NCI-H1417 treated with DMSO at 0.1 percent for 48 hours (cell line): ENCODE results near the gene PRPS2.
A peak's percentile ranks its signal among the peaks of the same experiment; 100 is the strongest.

ENCODE experiments used
- DNase-seq: peaks from one replicate; lab custom pipeline; 2025; lab: John Stamatoyannopoulos, UW

Gene PRPS2

DNA sequence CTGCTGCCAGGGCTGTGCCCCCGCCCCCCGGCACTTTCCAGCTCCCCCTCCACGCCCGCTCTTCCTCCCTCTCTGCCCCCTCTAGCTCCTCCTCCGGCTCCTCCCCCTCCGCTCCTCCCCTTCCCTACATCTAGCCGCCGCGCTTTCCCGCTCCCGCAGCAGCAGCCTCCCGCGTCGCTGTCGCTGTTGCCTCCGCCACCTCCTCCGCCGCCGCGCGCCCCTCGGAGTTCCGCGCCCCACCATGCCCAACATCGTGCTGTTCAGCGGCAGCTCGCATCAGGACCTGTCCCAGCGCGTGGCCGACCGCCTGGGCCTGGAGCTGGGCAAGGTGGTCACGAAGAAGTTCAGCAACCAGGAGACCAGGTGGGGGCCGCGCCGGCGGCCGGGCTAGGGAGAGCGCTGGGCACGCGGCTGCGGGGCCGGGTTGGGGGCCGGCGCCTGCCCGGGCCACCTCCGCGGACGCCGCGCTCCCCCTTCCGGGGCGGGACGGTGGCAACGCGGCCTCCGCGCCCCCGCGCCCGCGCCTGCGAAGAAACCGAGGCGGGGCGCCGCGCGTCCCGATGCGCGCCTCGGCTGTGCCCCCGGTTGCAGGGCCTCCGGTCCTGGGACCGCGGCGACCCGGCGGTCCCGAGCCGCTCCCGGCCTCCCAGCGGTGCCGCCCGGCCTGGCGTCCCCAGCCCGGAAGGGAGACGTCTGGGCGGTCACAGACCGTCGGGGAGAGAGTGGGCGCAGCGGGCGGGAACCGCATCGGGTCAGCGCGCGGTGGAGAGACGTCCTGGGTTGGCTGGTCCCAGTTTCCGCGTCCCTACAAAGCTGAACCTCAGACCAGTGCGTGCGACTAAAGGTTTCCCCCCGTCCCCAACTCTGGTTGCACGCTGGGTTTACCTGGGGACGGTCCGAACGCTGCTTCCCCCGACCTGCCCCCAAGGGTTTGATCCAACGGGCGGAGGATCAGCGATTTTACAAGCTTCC lies at the start of gene PRPS2:
Gene PRPS2, plus strand, starts transcription at position 156 of the 972 bp plus-strand sequence. Its CDS starts 86 bp downstream, at position 242.
- peak; percentile 20 for DNase-seq

DNA sequence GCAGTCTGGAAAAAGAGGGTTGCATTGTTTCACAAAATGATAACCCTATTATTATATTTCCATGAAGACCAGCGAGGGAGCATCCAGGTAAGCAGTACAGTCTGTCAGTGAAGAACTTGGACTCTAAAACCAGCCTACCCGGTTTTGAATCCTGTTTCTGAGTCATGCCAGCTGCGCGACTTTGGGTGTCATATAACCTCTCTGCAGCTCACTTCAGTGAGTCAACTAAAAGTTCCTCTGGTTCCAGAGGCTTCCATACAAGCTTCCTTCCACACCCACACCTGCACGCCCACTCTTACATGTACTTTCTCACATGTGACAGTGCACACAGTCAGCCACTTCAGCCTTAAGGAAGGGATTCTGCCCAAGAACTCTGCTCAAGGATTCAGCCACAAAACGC lies 49.8 kb upstream of the PRPS2 start:
- DNase-seq = no peak

DNA sequence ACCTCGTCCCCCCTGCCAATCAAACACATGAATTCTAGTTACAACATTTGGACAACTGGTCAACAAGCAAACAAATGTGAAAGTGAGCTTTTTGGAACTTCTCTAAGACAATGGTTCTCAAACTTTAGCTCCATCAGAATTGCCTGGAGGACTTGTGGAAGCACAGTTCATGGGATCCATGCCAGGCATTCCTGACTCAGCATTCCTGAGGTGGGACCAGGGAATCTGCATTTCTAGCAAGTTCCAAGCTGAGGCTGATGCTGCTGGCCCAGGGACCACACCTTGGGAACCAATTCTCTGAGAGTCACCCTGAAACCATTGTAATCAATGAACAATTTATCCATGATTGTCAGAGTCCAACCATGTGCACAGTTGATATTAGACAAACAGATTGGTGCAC lies 43.8 kb upstream of the PRPS2 start:
- DNase-seq = no peak

DNA sequence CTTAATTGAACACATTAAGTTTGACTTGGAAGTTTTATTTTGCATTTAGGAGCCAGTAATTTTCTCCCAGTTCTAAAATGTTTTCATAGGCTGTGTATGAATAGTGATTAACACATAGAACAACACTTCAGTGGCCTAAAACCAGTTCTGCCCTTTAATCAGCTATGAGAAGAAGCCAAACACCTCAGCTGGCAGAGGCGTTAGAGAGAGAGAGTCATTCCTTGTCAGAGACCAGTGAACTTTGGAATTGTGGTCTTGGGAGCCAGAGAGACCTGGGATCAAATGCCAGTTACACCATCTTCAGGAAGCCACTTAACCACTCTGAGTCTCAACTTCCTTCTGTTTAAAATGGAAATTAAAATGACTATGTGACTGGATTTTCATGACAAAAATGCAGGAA lies 39.3 kb upstream of the PRPS2 start:
- DNase-seq = no peak

DNA sequence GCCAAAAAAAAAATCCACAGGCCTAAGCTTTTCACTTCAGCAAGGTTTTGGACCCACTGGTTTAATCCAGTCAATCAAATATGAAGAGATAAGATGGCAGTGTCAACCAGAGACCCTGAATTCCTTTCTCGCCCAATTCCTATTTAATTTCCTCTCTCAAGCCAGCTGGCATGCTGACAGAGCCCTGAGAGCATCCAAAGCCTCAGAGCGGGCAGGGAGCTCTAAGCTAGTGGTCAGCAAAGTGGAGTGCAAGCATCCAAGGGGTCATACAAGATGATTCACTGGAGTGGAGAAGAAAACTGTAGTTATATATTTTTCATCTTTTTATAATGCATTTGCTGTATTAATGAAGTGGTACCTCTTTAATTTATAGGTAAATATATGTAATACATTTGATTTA lies 37.8 kb upstream of the PRPS2 start:
- DNase-seq = no peak

DNA sequence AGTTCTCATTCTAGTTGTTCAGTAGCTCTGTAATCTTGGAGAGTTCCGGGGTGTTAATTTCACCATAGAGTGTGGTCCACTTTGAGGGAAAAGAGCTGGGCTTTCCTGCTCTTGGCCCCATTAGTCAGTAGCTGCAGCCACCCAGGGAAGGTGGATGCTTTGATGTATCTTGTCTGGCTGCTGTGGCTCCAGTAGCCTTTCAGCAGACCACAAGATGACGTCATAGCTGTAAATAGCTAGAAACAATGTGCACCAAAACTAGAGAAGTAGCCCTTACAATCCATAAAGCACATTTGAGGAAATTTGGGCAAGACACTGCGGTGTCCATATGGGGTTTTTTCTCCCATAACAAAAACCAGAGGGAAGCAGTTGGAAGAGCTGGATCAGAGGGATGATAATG lies 32.9 kb upstream of the PRPS2 start:
- DNase-seq = no peak

DNA sequence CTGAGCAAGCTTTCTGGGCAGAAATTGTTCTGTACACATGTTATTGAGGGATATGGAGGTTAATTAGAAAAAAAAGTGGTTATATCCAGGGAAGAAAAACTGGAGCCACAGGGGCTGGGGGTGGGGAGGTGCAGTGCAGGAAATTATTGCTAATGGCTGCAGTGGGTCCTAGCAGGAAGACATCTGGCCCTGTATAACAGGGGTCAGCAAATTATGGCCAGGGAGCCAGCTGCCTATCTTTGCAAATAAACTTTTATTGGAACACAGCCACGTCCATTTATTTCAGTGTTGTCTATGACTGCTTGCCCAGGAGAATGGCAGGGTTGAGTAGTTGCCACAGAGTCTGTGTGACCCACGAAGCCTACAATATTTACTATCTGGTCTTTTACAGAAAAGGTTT lies 23.4 kb upstream of the PRPS2 start:
- DNase-seq = no peak

DNA sequence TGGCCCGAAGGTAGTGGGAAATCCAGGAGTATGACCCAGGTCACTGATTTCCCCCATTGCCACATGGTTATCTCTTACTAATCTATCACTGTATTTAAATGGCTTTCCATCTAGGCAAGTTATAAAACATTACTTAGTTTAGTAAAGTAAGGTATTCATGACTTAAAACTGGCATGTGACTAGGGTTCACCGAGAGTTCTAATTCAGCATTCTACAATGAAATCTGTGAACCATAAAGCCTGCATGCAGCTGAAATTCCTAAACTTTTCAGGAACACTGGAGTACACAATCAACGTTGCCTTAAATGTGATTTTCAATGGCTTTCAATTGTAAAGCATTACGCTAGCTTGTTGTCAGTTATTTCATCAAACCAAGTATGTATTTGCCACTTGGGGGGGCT lies 22.7 kb upstream of the PRPS2 start:
- no peak for DNase-seq

DNA sequence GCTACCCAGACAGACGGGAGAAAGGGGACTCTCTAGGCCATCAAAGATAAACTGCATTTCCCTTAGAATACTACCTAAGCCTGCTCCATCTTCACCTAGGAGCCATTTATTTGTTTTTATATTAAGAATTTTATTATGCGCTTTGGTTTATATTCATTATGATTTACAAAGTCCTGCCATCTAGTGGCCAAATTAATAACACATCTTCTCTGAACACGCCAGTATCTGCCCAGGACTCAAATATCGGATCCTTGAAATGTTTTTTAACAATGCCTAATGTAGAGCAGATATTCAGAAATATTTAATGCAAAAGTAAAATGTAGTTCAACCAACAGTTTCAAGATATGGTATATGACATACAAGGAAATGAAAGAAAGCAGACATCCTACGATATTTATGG lies 20.8 kb upstream of the PRPS2 start:
- DNase-seq = peak; percentile 26

DNA sequence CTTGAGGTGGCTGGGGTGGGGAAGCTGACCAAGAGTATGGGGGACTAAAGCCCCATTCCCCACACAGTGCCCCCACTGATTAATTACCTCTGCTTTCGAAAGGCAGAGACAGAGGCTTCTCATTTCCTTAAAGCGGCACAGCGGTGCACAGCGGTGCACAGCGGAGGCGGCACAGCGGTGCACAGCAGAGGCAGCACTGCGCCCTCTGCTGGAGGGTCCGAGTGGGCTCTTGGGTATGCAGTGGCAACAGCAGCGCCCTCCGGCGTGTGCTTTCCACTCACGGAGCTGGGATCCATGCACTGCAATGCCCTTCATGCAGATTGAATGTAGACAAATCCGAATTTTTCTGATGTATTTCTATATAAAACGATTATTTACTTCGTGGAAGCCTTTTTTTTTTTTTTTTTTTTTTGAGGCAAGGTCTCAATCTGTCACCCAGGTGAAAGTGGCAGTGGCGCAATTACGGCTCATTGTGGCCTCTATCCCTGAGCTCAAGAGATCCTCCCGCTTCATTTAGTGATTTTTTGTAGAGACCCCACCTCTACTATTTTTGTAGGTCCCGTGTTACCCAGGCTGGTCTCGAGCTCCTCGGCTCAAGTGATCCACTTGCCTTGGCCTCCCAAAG lies 19.7 kb upstream of the PRPS2 start:
- DNase-seq = no peak

DNA sequence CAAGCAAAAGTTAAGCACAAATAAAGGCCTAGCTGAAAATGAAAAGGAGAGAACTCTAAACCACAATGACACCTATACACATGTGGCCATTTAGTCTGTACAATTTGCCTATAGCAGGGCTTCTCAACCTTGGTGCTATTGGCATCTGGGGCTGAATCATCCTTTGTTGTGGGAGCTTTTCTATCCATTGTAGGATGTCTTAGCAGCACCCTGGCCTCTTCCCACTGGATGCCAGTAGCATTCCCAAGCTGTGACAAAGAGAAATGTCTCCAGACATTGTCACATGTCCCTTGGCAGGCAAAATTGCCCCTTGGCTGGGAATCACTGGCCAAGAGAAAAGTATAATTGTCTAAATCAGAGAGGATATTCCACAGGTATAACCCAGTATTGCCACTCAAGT lies 13.5 kb upstream of the PRPS2 start:
- no peak for DNase-seq

DNA sequence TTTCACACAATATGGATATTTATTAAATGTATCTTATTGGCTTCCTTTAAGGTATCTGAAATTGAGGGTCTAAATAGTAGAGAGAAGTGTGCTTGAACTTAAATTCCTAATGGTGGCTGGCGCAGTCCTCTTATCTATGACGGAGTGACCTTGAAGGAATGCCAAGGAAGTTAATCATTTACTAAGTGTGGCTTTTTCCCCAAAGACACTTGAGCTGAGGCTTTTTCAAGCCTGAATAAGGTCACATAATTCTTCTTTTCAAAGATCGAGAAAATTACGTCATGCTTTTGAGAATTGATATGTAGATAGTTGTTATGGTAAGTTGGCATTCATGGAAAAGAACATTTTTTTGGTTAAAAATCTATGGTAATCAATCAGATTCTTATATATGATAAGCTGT lies 11.7 kb upstream of the PRPS2 start:
- DNase-seq = no peak

DNA sequence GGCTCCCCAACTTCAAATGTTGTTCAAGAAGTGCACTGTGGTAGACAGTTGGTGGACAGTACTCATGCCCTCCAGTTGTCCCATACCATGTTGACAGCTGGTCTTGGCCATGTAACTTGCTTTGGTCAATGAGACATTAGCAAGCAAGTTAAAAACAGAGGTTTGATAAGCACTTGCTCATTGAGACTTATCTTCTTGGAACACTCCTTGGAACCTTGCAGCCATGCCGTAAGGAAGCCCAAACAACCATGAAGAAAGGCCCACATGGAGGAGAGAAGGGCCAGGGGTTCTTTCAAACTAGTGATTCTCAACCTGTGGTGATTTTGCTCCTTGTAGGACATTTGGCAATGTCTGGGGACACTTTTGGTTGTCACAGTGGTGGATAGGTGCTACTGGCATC lies 2.6 kb upstream of the PRPS2 start:
- DNase-seq = no peak

DNA sequence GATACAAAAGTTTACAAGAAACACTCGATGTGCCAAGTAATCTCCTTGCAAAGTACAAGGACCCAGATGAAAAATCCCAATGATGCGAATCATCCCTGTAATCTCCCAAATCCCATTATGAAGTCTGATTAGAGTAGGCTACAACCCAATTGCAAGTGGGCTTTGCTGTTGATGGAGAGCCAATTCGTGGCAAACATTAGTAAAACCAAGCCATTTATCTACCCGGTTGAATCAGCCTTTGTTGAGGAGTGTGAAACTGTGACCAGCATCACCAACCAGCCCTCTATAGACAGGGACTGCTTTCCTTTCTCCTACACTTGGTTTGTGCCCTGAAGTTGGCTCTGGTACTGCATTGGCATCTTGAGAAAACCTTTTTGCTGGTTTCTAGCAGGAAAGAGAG lies 1.2 kb upstream of the PRPS2 start:
- no peak for DNase-seq

DNA sequence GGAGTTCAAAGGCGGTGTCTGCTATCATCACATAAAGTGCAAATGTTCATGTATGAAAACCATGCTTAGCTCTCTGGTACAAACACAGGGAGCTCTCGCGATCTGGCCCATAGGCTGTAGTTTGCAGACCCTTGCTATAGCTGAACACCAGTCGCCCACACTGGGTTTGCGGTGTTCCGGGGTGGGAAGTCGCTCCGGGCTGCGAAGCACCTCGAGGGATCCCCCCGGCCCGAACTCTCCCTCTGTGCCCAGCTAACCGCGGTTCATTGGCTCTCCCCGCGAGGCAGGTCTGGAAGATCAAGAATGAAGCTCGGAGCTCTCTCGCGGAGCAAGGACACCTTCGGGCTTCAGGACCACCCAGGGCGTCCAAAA lies 341 bp upstream of the PRPS2 start:
- DNase-seq = no peak

DNA sequence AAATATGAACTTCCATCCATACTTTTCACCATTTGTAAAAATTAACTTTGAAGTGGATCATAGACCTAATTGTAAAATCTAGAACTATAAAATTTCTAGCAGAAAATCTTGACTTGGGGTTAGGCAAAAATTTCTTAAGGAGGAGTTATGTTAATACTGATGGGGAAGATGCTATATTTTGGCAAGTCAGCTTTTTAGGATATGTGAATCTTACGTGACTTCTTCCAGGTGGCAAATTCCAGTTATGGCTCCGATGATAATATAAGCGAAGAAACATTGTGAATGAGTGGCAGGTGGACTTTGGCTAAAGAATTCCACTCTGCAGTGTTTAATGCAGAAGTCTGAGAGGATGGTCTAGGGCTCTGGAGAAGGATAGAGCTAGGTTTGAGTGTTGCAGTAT lies 1.5 kb downstream of the PRPS2 start:
- DNase-seq = no peak

DNA sequence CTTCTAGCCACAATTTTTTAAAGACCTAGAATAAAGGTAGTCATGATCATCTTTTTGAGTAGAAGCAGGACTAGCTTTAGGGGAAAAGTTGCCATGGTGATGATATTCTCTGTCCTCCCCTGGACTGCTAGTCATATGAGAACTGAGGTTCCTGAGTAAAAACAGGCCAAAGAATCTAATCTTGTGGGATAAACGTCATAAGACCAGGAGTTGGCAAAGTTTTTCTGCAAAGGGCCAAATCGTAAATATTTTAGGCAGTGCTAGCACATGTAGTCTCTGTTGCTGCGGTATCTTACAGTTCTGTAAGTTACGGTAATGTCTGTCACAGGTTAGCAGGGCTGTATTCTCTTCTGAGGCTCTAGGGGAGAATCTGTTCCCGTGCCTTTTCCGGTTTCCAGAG lies 3.4 kb downstream of the PRPS2 start:
- no peak for DNase-seq

DNA sequence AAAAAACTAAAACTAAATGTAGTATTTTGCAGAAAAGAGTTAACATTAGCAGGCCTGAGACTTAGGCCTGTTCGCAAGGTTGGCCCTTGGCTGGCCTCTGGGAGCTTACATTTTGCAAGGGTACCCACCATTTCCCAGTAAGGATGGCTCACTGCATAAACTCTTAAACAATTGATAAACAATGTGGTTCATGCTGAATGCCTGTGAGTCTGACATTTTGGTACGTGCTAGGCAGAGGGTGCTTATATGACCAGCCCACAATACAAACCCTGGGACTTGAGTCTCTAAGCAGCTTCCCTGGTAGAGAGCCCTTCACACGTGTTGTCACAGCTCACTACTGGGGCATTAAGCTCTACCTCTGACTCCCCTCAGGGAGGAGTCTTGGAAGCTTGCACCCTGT lies 7.4 kb downstream of the PRPS2 start:
- DNase-seq = no peak

DNA sequence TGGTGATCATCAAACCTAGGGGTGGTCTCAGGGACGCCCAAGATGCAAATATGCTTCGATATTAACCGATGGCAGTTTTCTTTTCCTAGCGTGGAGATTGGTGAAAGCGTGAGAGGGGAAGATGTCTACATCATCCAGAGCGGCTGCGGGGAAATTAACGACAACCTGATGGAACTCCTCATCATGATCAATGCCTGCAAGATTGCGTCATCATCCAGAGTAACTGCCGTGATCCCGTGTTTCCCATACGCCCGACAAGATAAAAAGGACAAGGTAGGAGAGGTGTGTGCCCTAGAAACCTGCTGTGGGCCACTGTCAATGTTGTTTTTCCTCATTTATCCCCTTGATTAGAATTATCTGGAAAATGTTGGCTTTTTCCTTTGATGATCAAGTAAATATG lies 7.9 kb downstream of the PRPS2 start:
- no peak for DNase-seq

DNA sequence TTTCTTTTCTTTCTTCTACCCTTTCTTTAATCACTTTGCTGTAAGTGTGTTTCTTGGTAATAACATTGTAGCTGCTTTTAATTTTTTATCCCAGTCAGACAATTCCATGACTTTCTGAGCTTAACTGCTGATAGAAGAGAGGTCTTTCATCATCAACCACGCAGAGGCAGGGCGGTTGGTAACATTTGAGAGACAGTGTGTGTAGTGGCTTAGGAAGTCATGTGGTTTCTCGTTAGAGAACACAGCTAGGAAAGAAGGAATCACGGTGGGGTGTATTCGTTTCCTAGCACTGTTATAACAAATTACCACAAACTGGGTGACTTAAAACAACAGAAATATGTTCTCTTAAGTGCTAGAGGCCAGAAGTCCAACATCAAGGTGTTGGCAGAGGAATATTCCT lies 11.5 kb downstream of the PRPS2 start:
- DNase-seq = no peak

DNA sequence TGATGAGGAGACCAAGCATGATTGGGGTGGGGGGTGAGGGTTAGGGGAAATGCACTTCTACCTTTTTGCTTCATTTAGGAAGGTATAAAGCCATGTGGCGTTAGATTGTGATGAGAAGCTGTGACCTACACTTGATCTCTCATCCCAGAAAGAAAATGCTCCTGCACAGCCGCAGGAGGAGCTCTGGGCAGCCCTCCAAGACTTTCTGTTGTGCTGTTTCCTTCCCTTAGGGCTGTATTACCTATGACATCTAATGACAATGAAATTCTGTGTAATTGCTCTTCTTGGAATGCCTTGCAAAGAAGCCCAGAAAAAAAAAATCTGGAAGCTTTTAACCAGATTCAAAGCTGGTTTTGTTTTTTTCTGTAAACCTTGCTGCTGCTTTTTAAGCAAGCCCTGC lies 13.4 kb downstream of the PRPS2 start:
- no peak for DNase-seq

DNA sequence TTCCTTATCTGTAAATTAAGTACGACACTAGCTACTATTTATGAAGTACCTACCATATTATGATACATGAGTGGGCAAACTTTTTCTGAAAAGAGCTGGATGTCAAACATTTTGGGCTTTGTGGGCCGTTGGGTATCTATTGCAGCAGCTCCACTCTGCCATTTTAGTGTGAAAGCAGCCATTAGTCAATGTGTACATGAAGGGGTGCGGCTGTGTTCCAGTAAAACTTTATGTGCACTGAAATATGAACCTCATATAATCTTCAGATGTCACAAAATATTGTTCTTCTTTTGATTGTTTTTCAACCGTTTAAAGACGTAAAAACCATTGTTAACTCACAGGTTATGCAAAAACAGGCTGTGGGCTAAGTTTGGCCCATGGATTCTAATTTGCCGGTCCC lies 14.1 kb downstream of the PRPS2 start:
- no peak for DNase-seq

DNA sequence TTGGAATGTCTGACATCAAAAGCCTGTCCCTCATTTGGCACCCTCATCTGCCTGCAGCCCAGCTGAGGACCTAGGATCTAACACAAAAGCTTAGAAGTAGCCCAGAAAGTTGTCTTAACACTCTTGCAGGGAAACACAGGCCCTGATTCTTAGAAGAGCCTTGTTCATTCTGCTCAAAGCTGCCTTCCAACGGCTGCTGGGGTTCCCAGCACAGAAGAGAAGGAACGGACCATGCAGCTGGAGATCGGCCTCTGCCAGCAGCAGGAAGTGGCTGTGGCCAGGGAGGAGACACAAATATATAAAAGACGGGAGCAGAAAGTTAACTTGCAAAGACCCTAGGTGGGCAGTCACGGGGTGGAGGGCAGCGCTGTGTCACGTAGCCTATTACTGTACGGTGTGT lies 20.4 kb downstream of the PRPS2 start:
- DNase-seq = no peak

DNA sequence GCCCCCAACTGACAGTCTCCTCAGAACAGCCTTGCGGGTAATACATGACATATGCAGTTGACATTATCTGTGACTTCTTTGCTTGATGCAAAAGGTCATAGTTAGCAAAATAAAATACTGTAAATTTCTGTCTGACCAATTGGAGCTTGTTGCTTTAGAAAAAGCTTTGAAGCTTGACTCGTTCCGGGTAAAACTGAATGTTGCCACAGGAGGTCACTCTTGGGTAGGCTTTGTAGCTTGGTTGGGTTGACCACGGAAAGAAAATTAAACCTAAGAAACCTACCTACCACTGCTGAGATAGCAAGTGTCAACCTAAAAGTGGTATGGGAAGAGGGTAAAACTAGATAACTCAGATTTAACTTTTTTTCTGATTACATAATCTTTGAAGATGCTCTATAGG lies 23.2 kb downstream of the PRPS2 start:
- DNase-seq = no peak
